GM19397 (cell line): Measurements from ENCODE around the gene NFKBIL1.
A peak's percentile ranks its signal among the peaks of the same experiment; 100 is the strongest.
"Not testable (repeated sequence)": the region's sequence is repeated elsewhere in the genome, so short reads cannot be mapped to it uniquely, and the experiment has no call there.

Source experiments
- ATAC-seq: cut with Tn5 transposase; IDR thresholded peaks from one replicate; pipeline ENCODE4 v1.9.1; 2021; ENCODE audit warnings: mild to moderate bottlenecking, moderate library complexity; ENCODE audit not compliant: unreplicated experiment

Gene NFKBIL1

GRCh38 chr6:31546958-31547726 is at the start of gene NFKBIL1:
Gene NFKBIL1, plus strand, starts transcription at chr6:31547608. Its CDS starts 87 bp downstream, at chr6:31547695.
- ATAC-seq: peak; percentile 68

GRCh38 chr6:31498748-31499147 is 48.7 kb upstream of the NFKBIL1 start:
- no peak for ATAC-seq

- ATAC-seq: not testable (repeated sequence)
These were observed 47.8 kb upstream of the NFKBIL1 start for GRCh38 chr6:31499648-31500047.

GRCh38 chr6:31502586-31502985 is 44.8 kb upstream of the NFKBIL1 start:
- ATAC-seq: no peak

GRCh38 chr6:31509036-31509435 is 38.4 kb upstream of the NFKBIL1 start:
- not testable (repeated sequence) for ATAC-seq

GRCh38 chr6:31510007-31510406 is 37.4 kb upstream of the NFKBIL1 start:
- no peak for ATAC-seq

GRCh38 chr6:31513456-31514165 is 33.8 kb upstream of the NFKBIL1 start:
- no peak for ATAC-seq

GRCh38 chr6:31521835-31522234 is 25.6 kb upstream of the NFKBIL1 start:
- ATAC-seq: no peak

GRCh38 chr6:31525553-31525931 is 21.9 kb upstream of the NFKBIL1 start:
- ATAC-seq: no peak

GRCh38 chr6:31525932-31526591 is 21.3 kb upstream of the NFKBIL1 start:
- no peak for ATAC-seq

GRCh38 chr6:31528307-31528777 is 19.1 kb upstream of the NFKBIL1 start:
- ATAC-seq: no peak

- ATAC-seq: no peak
These were observed 18.5 kb upstream of the NFKBIL1 start, which contains the start of gene MCCD1 for GRCh38 chr6:31528821-31529328. Gene MCCD1, plus strand, starts transcription at chr6:31528962. Its CDS starts 53 bp downstream, at chr6:31529015.

- no peak for ATAC-seq
These were observed 17.9 kb upstream of the NFKBIL1 start for GRCh38 chr6:31529329-31530150.

- ATAC-seq: no peak
These were observed 16.7 kb upstream of the NFKBIL1 start for GRCh38 chr6:31530659-31531058.

- no peak for ATAC-seq
These were observed 16.2 kb upstream of the NFKBIL1 start for GRCh38 chr6:31531162-31531561.

- no peak for ATAC-seq
These were observed 15.4 kb upstream of the NFKBIL1 start for GRCh38 chr6:31531771-31532643.

- no peak for ATAC-seq
These were observed 14.6 kb upstream of the NFKBIL1 start for GRCh38 chr6:31532644-31533454.

- ATAC-seq: no peak
These were observed 14.0 kb upstream of the NFKBIL1 start for GRCh38 chr6:31533455-31533841.

GRCh38 chr6:31534011-31534410 is 13.4 kb upstream of the NFKBIL1 start:
- ATAC-seq: no peak
